ENCODE data around the gene GAB4. TPM values are rescaled to one million over a fixed set of nuclear protein-coding genes. Genes with fewer than 3 reads are reported as not detected.

The GAB4 gene
- total and polyA plus RNA-seq, 2 of the 13 experiments (the other 11 are each of a cell fraction or from before 2014, with no cell fraction given) = not detected

- H4K20me1 ChIP-seq (ENCODE audit: insufficient read depth, low read length) = no peaks in the 10 kb centered on the region
- ATAC-seq (peak; percentile 95), DNase-seq (ENCODE audit: low spot score) (peak; percentile 57), FAIRE-seq (peak; percentile 28)
- intact Hi-C loops (cut with micrococcal nuclease; ENCODE audit: unreplicated experiment) = loop anchor here (1.0 to 5.0 kb wide), 3 partner anchors 137 to 585 kb away; no protein-coding TSS in a partner anchor
- no peaks in the 10 kb centered on the region for H3K9me3 ChIP-seq (ENCODE audit: low read length)
- no peaks in the 10 kb centered on the region for H3K79me2 ChIP-seq (ENCODE audit: insufficient read depth, low read length)
- in situ Hi-C loops (cut with HindIII; ENCODE audit: extremely low pct_ligation_motif_present, low pct_unique_long_range_greater_than_20kb) = no loop called here
- H3K27me3 ChIP-seq (ENCODE audit: control insufficient read depth in 1 of 2, insufficient read depth in 2 of 2, low read length in 2 of 2) = no peaks in the 10 kb centered on the region; a peak in 2 of 5 replicates
- H3K36me3 ChIP-seq (replicated peaks in 1 of 2; ENCODE audit: control insufficient read depth in 1 of 2, insufficient read depth in 2 of 2, low read length in 2 of 2) = no peaks in the 10 kb centered on the region
- H3K4me2 ChIP-seq (ENCODE audit: low read depth, low read length) = no peak overlapping the region
- no peak overlapping the region for H3K4me3 ChIP-seq (replicated peaks in 1 of 3; ENCODE audit: insufficient read depth in 1 of 3, low read depth in 2 of 3, low read length in 3 of 3)
- 4% methylated on average over 15 of the region's 16 CpGs for WGBS (ENCODE audit: low lambda C conversion rate)
- H2AFZ ChIP-seq (ENCODE audit: low read length) = no peak overlapping the region
- ChIA-PET POLR2A (no interaction called here), CTCF (ENCODE audit: low intra/inter-chr PET ratio, low total read pairs) (interaction anchor here (2.4 kb wide), 1 partner anchor 141 kb away, joined by 17 read pairs; no protein-coding TSS in a partner anchor)
- H3K4me1 ChIP-seq (ENCODE audit: insufficient read depth, low read length) = no peaks in the 10 kb centered on the region
- no peak overlapping the region for H3K9ac ChIP-seq (ENCODE audit: insufficient read depth, low read depth, low read length)
- no peak overlapping the region for H3K27ac ChIP-seq (ENCODE audit: extremely low read length, insufficient read depth, low read length)
- BruUV-seq (replicated peaks) = no TSS peak
- TF ChIP-seq ZNF18 (CRISPR knock-in tag; IDR thresholded peaks at IDR 0.05; ENCODE audit: insufficient replicate concordance) = no peak
- no peak for TF ChIP-seq TERF1 (CRISPR knock-in tag; IDR thresholded peaks at IDR 0.05)
- TF ChIP-seq SMC3 (IDR thresholded peaks at IDR 0.05; ENCODE audit: low read length) = peak; percentile 52
- TF ChIP-seq ERF (CRISPR knock-in tag; IDR thresholded peaks at IDR 0.05) = no peak
- no peak for TF ChIP-seq POLR2AphosphoS2 (IDR thresholded peaks at IDR 0.05; ENCODE audit: low read depth, low read length)
- TF ChIP-seq NPAS2 (CRISPR knock-in tag; IDR thresholded peaks at IDR 0.05; ENCODE audit: borderline replicate concordance) = no peak
- no peak for TF ChIP-seq PLSCR1 (CRISPR knock-in tag; IDR thresholded peaks at IDR 0.05; ENCODE audit: borderline replicate concordance)
- TF ChIP-seq CTCF (CRISPR knock-in tag; IDR thresholded peaks at IDR 0.05) = peak; percentile 71
- no peak for TF ChIP-seq KDM5B (CRISPR knock-in tag; IDR thresholded peaks at IDR 0.05; ENCODE audit: borderline replicate concordance)
- no peak for TF ChIP-seq TRIM24 (CRISPR knock-in tag; IDR thresholded peaks at IDR 0.05)
- TF ChIP-seq ARNT2 (CRISPR knock-in tag; IDR thresholded peaks at IDR 0.05; ENCODE audit: low read depth) = no peak
- TF ChIP-seq ARID2 (CRISPR knock-in tag; IDR thresholded peaks at IDR 0.05; ENCODE audit: borderline replicate concordance) = no peak
- TF ChIP-seq ZBTB42 (CRISPR knock-in tag; IDR thresholded peaks at IDR 0.05) = no peak
- TF ChIP-seq SUZ12 (IDR thresholded peaks at IDR 0.05; ENCODE audit: low read depth, low read length) = no peak
- TF ChIP-seq LRRFIP1 (CRISPR knock-in tag; conservative IDR thresholded peaks at IDR 0.05) = no peak
These were observed 90.6 kb downstream of the GAB4 start for GRCh38 chr22:16917144-16918003.

Measured in HepG2 (cell line).